ENCODE results near the gene VN1R2. TPM values are rescaled to one million over a fixed set of nuclear protein-coding genes. Genes with fewer than 3 reads are reported as not detected.
"Not testable (repeated sequence)": the region's sequence is repeated elsewhere in the genome, so short reads cannot be mapped to it uniquely, and the experiment has no call there.

The VN1R2 gene
- total RNA-seq: not detected
- not detected for polyA plus RNA-seq
- long read RNA-seq, donor 1: 0 reads
- long read RNA-seq, donor 2: 0 reads
- long read RNA-seq, donor 3: 0 reads
- long read RNA-seq, donor 4: 0 reads
- long read RNA-seq, donor 5: 0 reads

DNA sequence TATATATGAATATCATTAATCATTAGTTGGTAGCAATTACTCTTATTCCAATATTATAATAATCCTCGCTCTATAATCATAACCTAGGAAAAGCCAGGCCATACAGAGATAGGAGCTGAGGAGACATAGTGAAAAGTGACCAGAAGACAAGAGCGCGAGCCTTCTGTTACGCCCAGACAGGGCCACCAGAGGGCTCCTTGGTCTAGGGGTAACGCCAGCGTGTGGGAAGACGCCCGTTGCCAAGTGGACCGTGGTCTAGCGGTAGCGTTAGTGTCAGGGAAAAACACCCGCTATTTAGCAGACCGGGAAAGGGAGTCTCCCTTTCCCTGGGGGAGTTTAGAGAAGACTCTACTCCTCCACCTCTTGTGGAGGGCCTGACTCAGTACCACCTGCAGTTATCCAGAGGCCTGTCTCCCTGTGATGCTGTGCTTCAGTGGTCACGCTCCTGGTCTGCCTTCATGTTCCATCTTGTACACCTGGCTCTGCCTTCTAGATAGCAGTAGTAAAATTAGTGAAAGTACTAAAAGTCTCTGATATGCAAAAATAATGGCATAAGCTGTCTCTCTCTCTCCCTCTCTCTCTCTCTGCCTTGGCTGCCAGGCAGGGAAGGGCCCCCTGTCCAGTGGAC lies at the start of gene VN1R2:
VN1R2 (plus strand) TSS at position 578 of the 628 bp plus-strand sequence. CDS start 84 bp downstream, outside the sequence.
- not testable (repeated sequence) for H3K27me3 ChIP-seq (ENCODE audit: control insufficient read depth in 3 of 3, insufficient read depth in 3 of 3, low read length in 2 of 3); H3K9ac ChIP-seq (ENCODE audit: insufficient read depth in 1 of 2, low read length in 2 of 2); H3K4me3 ChIP-seq; H3K36me3 ChIP-seq (ENCODE audit: control insufficient read depth in 4 of 4, insufficient read depth in 4 of 4, low read length in 4 of 4); ATAC-seq (ENCODE audit: insufficient read depth, low FRiP score); DNase-seq; H3K27ac ChIP-seq (ENCODE audit: low read depth in 1 of 2, low read length in 1 of 2); H3K4me1 ChIP-seq (ENCODE audit: control insufficient read depth in 5 of 5, insufficient read depth in 5 of 5, low read length in 5 of 5)
- 67 to 68% methylated on average over 14 of the region's 14 CpGs for WGBS, 2 donors
- H3K9me3 ChIP-seq (ENCODE audit: control insufficient read depth in 4 of 4, insufficient read depth in 3 of 4, low read length in 3 of 4): peaks cover 0 to 20% (median 0%) of the 10 kb centered on the region in 4 donors

DNA sequence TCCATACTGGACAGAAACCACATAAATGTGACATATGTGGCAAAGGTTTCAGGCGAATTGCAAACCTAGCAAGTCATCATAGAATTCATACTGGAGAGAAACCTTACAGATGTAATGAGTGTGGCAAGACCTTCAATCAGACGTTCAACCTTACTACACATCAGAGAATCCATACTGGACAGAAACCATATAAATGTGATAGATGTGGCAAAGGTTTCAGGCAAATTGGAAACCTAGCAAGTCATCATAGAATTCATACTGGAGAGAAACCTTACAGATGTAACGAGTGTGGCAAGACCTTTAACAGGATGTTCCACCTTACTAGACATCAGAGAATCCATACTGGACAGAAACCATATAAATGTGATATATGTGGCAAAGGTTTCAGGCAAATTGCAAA lies 46.5 kb upstream of the VN1R2 start:
- peaks cover 14 to 50% (median 40%) of the 10 kb centered on the region in 4 donors for H3K9me3 ChIP-seq (ENCODE audit: control insufficient read depth in 4 of 4, insufficient read depth in 3 of 4, low read length in 3 of 4)
- not testable (repeated sequence) for H3K4me1 ChIP-seq (ENCODE audit: control insufficient read depth in 5 of 5, insufficient read depth in 5 of 5, low read length in 5 of 5); H3K4me3 ChIP-seq; H3K27me3 ChIP-seq (ENCODE audit: control insufficient read depth in 3 of 3, insufficient read depth in 3 of 3, low read length in 2 of 3); H3K9ac ChIP-seq (ENCODE audit: insufficient read depth in 1 of 2, low read length in 2 of 2); H3K27ac ChIP-seq (ENCODE audit: low read depth in 1 of 2, low read length in 1 of 2); DNase-seq; ATAC-seq (ENCODE audit: insufficient read depth, low FRiP score)
- peaks cover 10 to 31% (median 21%) of the 10 kb centered on the region in 4 donors for H3K36me3 ChIP-seq (ENCODE audit: control insufficient read depth in 4 of 4, insufficient read depth in 4 of 4, low read length in 4 of 4)
- WGBS, 2 donors: 95 to 98% methylated on average over 3 of the region's 3 CpGs

DNA sequence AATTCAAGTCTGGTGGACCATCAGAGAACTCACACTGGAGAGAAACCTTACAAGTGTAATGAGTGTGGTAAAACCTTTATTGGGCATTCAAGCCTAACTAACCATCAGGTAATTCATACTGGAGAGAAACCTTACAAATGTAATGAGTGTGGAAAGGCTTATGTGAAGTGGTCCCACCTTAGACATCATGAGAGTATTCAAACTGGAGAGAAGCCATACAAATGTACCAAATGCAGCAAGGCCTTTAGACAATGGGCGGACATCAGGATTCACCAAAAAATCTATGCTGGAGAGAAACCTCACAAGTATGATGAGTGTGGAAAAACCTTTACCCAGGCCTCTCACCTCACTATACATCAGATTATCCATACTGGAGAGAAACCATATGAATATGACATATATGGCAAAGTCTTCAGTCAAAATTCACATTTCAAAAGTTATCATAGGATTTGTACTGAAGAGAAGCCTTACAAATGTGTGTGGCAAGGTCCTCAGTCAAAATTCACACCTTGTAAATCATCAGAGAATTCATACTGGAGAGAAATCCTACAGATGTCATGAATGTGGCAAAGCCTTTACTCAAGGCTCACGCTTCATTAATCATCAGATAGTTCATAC lies 45.3 kb upstream of the VN1R2 start:
- DNase-seq (no peak), ATAC-seq (ENCODE audit: insufficient read depth, low FRiP score) (no peak)
- Histone ChIP-seq H3K36me3 (ENCODE audit: control insufficient read depth in 4 of 4, insufficient read depth in 4 of 4, low read length in 4 of 4) (peaks cover 10 to 29% (median 21%) of the 10 kb centered on the region in 4 donors), H3K9ac (ENCODE audit: insufficient read depth in 1 of 2, low read length in 2 of 2) (no peak overlapping the region), H3K4me3 (no peak overlapping the region), H3K27me3 (ENCODE audit: control insufficient read depth in 3 of 3, insufficient read depth in 3 of 3, low read length in 2 of 3) (no peaks in the 10 kb centered on the region), H3K27ac (ENCODE audit: low read depth in 1 of 2, low read length in 1 of 2) (no peak overlapping the region), H3K4me1 (ENCODE audit: control insufficient read depth in 5 of 5, insufficient read depth in 5 of 5, low read length in 5 of 5) (no peaks in the 10 kb centered on the region), H3K9me3 (ENCODE audit: control insufficient read depth in 4 of 4, insufficient read depth in 3 of 4, low read length in 3 of 4) (peaks cover 14 to 56% (median 44%) of the 10 kb centered on the region in 4 donors)
- WGBS, 2 donors: 98 to 100% methylated on average over 2 of the region's 2 CpGs
- TF ChIP-seq, protein P1, sequence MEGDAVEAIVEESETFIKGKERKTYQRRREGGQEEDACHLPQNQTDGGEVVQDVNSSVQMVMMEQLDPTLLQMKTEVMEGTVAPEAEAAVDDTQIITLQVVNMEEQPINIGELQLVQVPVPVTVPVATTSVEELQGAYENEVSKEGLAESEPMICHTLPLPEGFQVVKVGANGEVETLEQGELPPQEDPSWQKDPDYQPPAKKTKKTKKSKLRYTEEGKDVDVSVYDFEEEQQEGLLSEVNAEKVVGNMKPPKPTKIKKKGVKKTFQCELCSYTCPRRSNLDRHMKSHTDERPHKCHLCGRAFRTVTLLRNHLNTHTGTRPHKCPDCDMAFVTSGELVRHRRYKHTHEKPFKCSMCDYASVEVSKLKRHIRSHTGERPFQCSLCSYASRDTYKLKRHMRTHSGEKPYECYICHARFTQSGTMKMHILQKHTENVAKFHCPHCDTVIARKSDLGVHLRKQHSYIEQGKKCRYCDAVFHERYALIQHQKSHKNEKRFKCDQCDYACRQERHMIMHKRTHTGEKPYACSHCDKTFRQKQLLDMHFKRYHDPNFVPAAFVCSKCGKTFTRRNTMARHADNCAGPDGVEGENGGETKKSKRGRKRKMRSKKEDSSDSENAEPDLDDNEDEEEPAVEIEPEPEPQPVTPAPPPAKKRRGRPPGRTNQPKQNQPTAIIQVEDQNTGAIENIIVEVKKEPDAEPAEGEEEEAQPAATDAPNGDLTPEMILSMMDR (IDR thresholded peaks at IDR 0.05; ENCODE audit: control extremely low read depth, extremely low read depth): no peak

- not testable (repeated sequence) for H3K27me3 ChIP-seq (ENCODE audit: control insufficient read depth in 3 of 3, insufficient read depth in 3 of 3, low read length in 2 of 3); DNase-seq; H3K27ac ChIP-seq (ENCODE audit: low read depth in 1 of 2, low read length in 1 of 2); H3K36me3 ChIP-seq (ENCODE audit: control insufficient read depth in 4 of 4, insufficient read depth in 4 of 4, low read length in 4 of 4); ATAC-seq (ENCODE audit: insufficient read depth, low FRiP score); H3K4me1 ChIP-seq (ENCODE audit: control insufficient read depth in 5 of 5, insufficient read depth in 5 of 5, low read length in 5 of 5); H3K4me3 ChIP-seq; H3K9ac ChIP-seq (ENCODE audit: insufficient read depth in 1 of 2, low read length in 2 of 2)
- WGBS, 2 donors: 97 to 99% methylated on average over 23 to 28 of the region's 28 CpGs
- H3K9me3 ChIP-seq (ENCODE audit: control insufficient read depth in 4 of 4, insufficient read depth in 3 of 4, low read length in 3 of 4): peaks cover 2 to 26% (median 23%) of the 10 kb centered on the region in 4 donors
Measured at GRCh38 chr19:53222716-53223115, 35.4 kb upstream of the VN1R2 start.

DNA sequence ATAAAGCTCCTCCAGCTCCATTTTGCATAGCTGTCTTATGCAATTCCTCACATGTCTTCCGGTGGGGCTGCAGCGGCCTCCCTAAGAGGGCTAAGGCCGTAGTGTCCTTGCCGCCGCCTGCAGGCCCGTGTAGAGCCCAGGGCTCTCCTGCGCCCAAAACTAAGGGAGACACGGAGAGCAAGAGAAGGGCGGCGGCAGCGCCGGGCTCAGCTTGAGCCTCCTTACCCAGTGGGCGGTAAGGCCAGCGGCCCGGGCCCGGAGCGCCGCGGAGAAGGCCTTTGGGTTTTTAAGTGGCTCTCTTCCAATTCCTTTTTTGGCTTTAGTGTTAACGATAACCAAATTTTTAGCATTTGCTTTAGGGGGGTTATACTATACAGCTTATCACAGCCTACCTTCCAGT lies 33.5 kb upstream of the VN1R2 start:
- Histone ChIP-seq H3K27me3 (ENCODE audit: control insufficient read depth in 3 of 3, insufficient read depth in 3 of 3, low read length in 2 of 3) (no peaks in the 10 kb centered on the region), H3K4me3 (no peak overlapping the region), H3K4me1 (ENCODE audit: control insufficient read depth in 5 of 5, insufficient read depth in 5 of 5, low read length in 5 of 5) (no peaks in the 10 kb centered on the region), H3K36me3 (ENCODE audit: control insufficient read depth in 4 of 4, insufficient read depth in 4 of 4, low read length in 4 of 4) (no peaks in the 10 kb centered on the region), H3K27ac (ENCODE audit: low read depth in 1 of 2, low read length in 1 of 2) (no peak overlapping the region), H3K9ac (ENCODE audit: insufficient read depth in 1 of 2, low read length in 2 of 2) (no peak overlapping the region), H3K9me3 (ENCODE audit: control insufficient read depth in 4 of 4, insufficient read depth in 3 of 4, low read length in 3 of 4) (peaks cover 0 to 28% (median 20%) of the 10 kb centered on the region in 4 donors)
- DNase-seq: no peak
- no peak for ATAC-seq (ENCODE audit: insufficient read depth, low FRiP score)
- WGBS, 2 donors: 90 to 97% methylated on average over 14 to 20 of the region's 20 CpGs
- TF ChIP-seq, protein P1 (IDR thresholded peaks at IDR 0.05; ENCODE audit: control extremely low read depth, extremely low read depth): no peak
